ENCODE results near the gene SUMO4. TPM values are rescaled to one million over a fixed set of nuclear protein-coding genes. Genes with fewer than 3 reads are reported as not detected.

Gene SUMO4
- total RNA-seq, 1 experiment from 2014 or later, result 1.2 TPM

- ChIA-PET CTCF (interaction anchor here (1.2 kb wide), 1 partner anchor 858 kb away, joined by 3 read pairs; no protein-coding TSS in a partner anchor), POLR2A (no interaction called here)
- peaks cover 5% of the 10 kb centered on the region for H3K4me1 Mint-ChIP-seq
These were observed 36.0 kb downstream of the SUMO4 start for GRCh38 chr6:149435919-149436586.

More at GRCh38 chr6:149435919-149436586, 36.0 kb downstream of the SUMO4 start:
- Mint-ChIP-seq H3K27me3 (ENCODE audit: low read depth) (no peaks in the 10 kb centered on the region), H3K27ac (no peak overlapping the region), H3K9me3 (no peaks in the 10 kb centered on the region), H3K36me3 (no peaks in the 10 kb centered on the region), H3K4me3 (no peak overlapping the region)
- DNase-seq (ENCODE audit: low spot score) (no peak), ATAC-seq (no peak)
- no peak for TF ChIP-seq HMGA2 (CRISPR knock-in tag; IDR thresholded peaks at IDR 0.05)
- TF ChIP-seq ZNF121 (CRISPR knock-in tag; IDR thresholded peaks at IDR 0.05), result no peak
- no peak for TF ChIP-seq ZNF425 (CRISPR knock-in tag; conservative IDR thresholded peaks at IDR 0.05)
- TF ChIP-seq SMAD4 (CRISPR knock-in tag; IDR thresholded peaks at IDR 0.05), result no peak
- TF ChIP-seq ZNF232 (CRISPR knock-in tag; IDR thresholded peaks at IDR 0.05), result no peak
- no peak for TF ChIP-seq NR2C2 (CRISPR knock-in tag; IDR thresholded peaks at IDR 0.05)
- TF ChIP-seq USF1 (CRISPR knock-in tag; IDR thresholded peaks at IDR 0.05), result no peak
- TF ChIP-seq USF2 (CRISPR knock-in tag; IDR thresholded peaks at IDR 0.05), result no peak
- no peak for TF ChIP-seq ZNF512 (CRISPR knock-in tag; IDR thresholded peaks at IDR 0.05; ENCODE audit: borderline replicate concordance)
- TF ChIP-seq FOXK1 (CRISPR knock-in tag; IDR thresholded peaks at IDR 0.05), result no peak
- no peak for TF ChIP-seq ZNF671 (CRISPR knock-in tag; IDR thresholded peaks at IDR 0.05)
- no peak for TF ChIP-seq TEAD4 (CRISPR knock-in tag; IDR thresholded peaks at IDR 0.05)
- no peak for TF ChIP-seq ELF4 (CRISPR knock-in tag; IDR thresholded peaks at IDR 0.05; ENCODE audit: low read depth)
- TF ChIP-seq PRDM15 (CRISPR knock-in tag; IDR thresholded peaks at IDR 0.05), result no peak
- no peak for TF ChIP-seq CTCF (IDR thresholded peaks at IDR 0.05)
- no peak for TF ChIP-seq RELA (CRISPR knock-in tag; IDR thresholded peaks at IDR 0.05; ENCODE audit: borderline replicate concordance)
- TF ChIP-seq ZNF263 (CRISPR knock-in tag; IDR thresholded peaks at IDR 0.05; ENCODE audit: low read depth), result no peak
- no peak for TF ChIP-seq ZNF416 (CRISPR knock-in tag; IDR thresholded peaks at IDR 0.05)
- TF ChIP-seq ZNF317 (CRISPR knock-in tag; IDR thresholded peaks at IDR 0.05; ENCODE audit: borderline replicate concordance, low read depth), result no peak
- TF ChIP-seq E2F1 (CRISPR knock-in tag; IDR thresholded peaks at IDR 0.05), result no peak
